Effector memory CD8-positive, alpha-beta T cell (primary cell): Measurements from ENCODE around the gene DOCK9.

Source experiments
- ATAC-seq: fragments of 150-1000 bp; cut with Tn5 transposase; replicated peaks from 2 replicates; pipeline ENCODE4 v1.10.0; 2021; ENCODE audit warnings: mild to moderate bottlenecking, moderate library complexity
- DNase-seq, 3 experiments: peaks; one replicate each; pipeline ENCODE4 v3.0.0; 2021
- H3K27ac Mint-ChIP-seq, 2 donors: one replicate each; pipeline ENCODE4 v1.8.0; 2022; ENCODE audit warnings: mild to moderate bottlenecking in 2 of 2, mixed read lengths in 2 of 2, moderate library complexity in 2 of 2
- H3K27me3 Mint-ChIP-seq, 2 donors: one replicate each; pipeline ENCODE4 v1.8.0; 2022; ENCODE audit warnings: mixed read lengths in 2 of 2
- H3K36me3 Mint-ChIP-seq: one replicate; pipeline ENCODE4 v1.8.0; 2022; ENCODE audit warnings: mild to moderate bottlenecking, moderate library complexity, mixed read lengths; ENCODE audit not compliant: insufficient read depth
- H3K4me1 Mint-ChIP-seq, 2 donors: one replicate each; pipeline ENCODE4 v1.8.0; 2022; ENCODE audit warnings: low read depth in 2 of 2, mixed read lengths in 2 of 2
- H3K4me3 Mint-ChIP-seq, 2 donors: one replicate each; pipeline ENCODE4 v1.8.0; 2022; ENCODE audit warnings: mild to moderate bottlenecking in 2 of 2, mixed read lengths in 2 of 2, moderate library complexity in 2 of 2
- H3K9me3 Mint-ChIP-seq, 2 donors: one replicate each; pipeline ENCODE4 v1.8.0; 2022; ENCODE audit warnings: mixed read lengths in 2 of 2

The DOCK9 gene

DNA sequence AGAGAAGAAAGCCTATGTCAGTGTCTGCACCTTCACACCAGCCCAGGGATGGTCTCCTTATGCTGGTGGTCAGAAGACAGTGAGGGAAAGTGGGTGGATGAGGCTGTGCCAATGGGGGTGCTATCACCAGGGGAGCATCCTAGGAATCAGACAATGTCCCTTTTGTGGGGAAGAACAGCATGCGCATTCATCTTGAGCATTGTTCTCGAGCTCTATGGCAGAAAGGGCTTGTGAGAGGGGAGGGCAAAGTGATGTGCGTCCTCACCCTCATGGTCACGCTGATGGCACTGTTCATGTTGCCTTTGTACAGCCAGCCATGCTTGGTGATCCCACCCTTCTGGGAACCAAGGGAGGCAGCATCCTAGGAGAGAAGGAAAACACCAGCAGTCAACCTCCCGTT, 56.1 kb downstream of the DOCK9 start:
- DNase-seq (no peak), ATAC-seq (no peak)
- H3K4me1 Mint-ChIP-seq = peaks cover 12 to 21% of the 10 kb centered on the region in 2 donors
- no peak overlapping the region for H3K4me3 Mint-ChIP-seq
- H3K9me3 Mint-ChIP-seq = no peaks in the 10 kb centered on the region
- no peaks in the 10 kb centered on the region for H3K27me3 Mint-ChIP-seq
- H3K27ac Mint-ChIP-seq = no peak overlapping the region
- peaks cover 18% of the 10 kb centered on the region for H3K36me3 Mint-ChIP-seq

DNA sequence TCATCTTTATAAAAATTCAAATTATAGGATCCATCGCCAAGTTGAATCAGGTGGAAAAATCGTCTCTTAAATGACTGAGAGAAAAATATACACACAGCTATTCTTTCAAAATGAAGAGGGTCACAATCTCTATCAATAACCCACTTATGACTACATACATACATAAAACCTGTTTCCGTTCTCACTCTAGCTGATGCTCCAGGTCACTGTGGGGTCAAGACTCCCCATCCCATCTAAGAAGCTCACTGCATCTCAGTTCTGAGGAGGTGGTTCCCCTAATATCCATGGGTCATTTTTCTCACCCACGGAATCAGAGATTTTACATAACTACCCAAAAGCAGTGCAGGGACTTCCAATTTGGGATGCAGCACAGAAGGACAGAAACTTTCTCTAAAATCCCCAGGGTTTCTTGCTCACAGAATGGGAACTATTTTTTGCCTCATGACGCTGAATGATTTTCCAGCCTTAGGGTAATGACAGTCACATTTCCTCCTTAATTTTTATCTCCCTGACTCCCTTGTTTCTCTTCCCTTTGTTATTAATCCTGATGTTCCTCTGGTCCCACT, 56.8 kb downstream of the DOCK9 start:
- peak overlapping the region in 1 of 2 donors; percentile 16 for H3K27ac Mint-ChIP-seq
- H3K36me3 Mint-ChIP-seq = peaks cover 19% of the 10 kb centered on the region
- H3K27me3 Mint-ChIP-seq = no peaks in the 10 kb centered on the region
- no peak for DNase-seq
- H3K9me3 Mint-ChIP-seq = no peaks in the 10 kb centered on the region
- no peak for ATAC-seq
- H3K4me3 Mint-ChIP-seq = no peak overlapping the region
- peaks cover 12 to 17% of the 10 kb centered on the region in 2 donors for H3K4me1 Mint-ChIP-seq

DNA sequence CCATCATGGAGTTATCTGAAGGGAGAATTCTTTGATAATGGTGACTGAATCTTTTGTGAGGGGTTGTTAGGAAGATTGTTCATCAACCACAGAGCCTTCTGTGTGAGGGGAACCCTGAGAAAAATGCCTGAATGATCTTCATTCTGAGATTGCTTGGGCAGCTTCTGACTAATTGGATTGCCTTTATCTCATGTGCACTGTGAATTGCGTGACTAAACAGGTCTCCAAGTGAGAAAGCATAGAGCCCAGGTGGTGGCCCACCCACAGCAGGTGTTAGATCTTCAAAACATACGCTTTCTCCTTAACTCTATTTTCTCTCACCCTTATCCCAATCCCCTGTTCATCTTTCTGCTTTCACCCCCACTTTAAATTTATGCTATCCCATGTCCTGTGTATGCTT, 58.3 kb downstream of the DOCK9 start:
- no peak overlapping the region for H3K27ac Mint-ChIP-seq
- ATAC-seq (no peak), DNase-seq (no peak)
- no peaks in the 10 kb centered on the region for H3K27me3 Mint-ChIP-seq
- H3K4me1 Mint-ChIP-seq = peaks cover 12 to 13% of the 10 kb centered on the region in 2 donors
- H3K36me3 Mint-ChIP-seq = peaks cover 13% of the 10 kb centered on the region
- no peak overlapping the region for H3K4me3 Mint-ChIP-seq
- H3K9me3 Mint-ChIP-seq = no peaks in the 10 kb centered on the region

DNA sequence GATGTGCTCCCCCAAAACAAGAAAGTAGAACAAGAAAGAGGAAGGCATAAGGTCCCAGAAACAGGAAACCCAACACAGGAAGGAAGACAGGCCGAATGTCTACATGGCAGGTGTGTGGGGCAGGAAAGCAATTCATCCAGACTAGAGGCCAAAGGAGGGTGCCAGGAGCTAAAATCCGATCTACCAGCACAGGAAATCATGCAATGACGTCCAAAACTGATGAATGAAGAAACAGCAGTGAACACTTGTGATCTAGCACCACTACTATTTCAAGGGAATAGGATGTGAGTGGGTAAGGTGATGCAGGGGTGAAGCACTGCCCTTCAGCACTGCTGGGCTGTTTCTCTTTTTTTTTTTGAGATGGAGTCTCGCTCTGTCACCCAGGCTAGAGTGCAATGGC, 59.1 kb downstream of the DOCK9 start:
- Mint-ChIP-seq H3K9me3 (no peaks in the 10 kb centered on the region), H3K27me3 (no peaks in the 10 kb centered on the region), H3K4me3 (no peak overlapping the region), H3K4me1 (peaks cover 11 to 13% of the 10 kb centered on the region in 2 donors), H3K27ac (peak overlapping the region in 1 of 2 donors; percentile 5), H3K36me3 (peaks cover 11% of the 10 kb centered on the region)
- DNase-seq (no peak), ATAC-seq (peak; percentile 36)

DNA sequence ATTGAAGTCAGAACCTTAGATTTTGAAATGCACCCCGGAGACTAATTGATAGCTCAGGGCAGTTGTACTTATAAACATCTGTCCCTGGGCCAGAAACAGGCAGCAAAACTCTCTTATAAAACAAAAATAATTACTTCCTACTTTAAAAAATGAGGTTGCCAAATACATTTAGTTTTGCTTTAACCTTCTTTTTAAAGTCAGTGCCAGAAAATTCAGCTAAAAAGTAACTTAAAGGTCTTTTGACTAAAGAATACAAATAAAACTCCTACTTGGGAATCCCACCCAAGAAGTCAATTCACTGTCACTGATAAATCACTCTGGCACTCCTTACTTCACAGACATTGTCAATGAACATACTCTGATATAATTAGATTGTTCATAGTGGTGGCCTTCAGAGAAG, 60.7 kb downstream of the DOCK9 start:
- DNase-seq = no peak
- peaks cover 11% of the 10 kb centered on the region for H3K36me3 Mint-ChIP-seq
- H3K27ac Mint-ChIP-seq = no peak overlapping the region
- no peaks in the 10 kb centered on the region for H3K9me3 Mint-ChIP-seq
- peaks cover 11 to 13% of the 10 kb centered on the region in 2 donors for H3K4me1 Mint-ChIP-seq
- H3K27me3 Mint-ChIP-seq = no peaks in the 10 kb centered on the region
- no peak overlapping the region for H3K4me3 Mint-ChIP-seq
- ATAC-seq = no peak

DNA sequence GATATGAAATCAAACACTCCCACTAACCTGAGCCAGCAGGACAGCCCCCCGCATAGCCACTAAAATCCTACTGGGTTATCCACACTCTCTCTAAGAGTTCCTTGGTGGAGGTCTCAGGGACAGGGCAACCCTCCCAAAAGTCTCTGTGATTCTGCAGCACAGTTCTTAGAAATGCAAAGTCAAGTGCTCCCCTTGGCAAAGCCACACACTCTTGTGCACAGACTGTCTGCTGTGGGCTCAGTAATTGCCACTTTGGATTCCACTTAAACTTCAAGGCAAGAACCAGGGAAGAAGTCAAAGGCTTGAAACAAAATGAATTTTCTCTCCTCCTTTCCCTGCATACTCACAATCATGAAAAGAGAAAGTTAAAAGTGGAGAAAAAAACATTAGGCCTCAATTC, 61.5 kb downstream of the DOCK9 start:
- Mint-ChIP-seq H3K27me3 (no peaks in the 10 kb centered on the region), H3K27ac (no peak overlapping the region), H3K36me3 (peaks cover 6% of the 10 kb centered on the region), H3K4me1 (peaks cover 11% of the 10 kb centered on the region in 2 donors), H3K4me3 (no peak overlapping the region), H3K9me3 (no peaks in the 10 kb centered on the region)
- ATAC-seq (no peak), DNase-seq (no peak)

DNA sequence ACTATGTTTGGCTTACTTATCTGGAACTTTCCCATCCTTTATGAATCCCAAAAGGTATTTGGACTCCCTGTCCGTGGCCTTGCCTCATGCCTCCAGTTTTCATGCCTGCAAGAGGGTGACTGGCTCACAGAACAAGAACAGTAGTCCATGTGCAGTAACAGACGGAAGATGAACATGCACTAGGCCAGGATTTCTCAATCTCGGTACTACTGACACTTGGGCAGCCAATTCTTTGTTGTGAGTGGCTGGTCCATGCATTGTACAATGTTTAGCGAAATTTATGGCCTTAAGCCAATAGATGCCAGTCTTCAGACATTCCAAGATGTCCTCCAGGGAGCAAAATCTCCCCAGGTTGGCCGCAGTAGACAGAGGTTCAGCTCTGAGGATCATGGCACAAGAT, 61.9 kb downstream of the DOCK9 start:
- Mint-ChIP-seq H3K4me1 (peaks cover 13% of the 10 kb centered on the region in 2 donors), H3K36me3 (peaks cover 6% of the 10 kb centered on the region), H3K27ac (peak overlapping the region in 1 of 2 donors; percentile 73), H3K9me3 (no peaks in the 10 kb centered on the region), H3K4me3 (no peak overlapping the region), H3K27me3 (no peaks in the 10 kb centered on the region)
- DNase-seq (no peak), ATAC-seq (no peak)

DNA sequence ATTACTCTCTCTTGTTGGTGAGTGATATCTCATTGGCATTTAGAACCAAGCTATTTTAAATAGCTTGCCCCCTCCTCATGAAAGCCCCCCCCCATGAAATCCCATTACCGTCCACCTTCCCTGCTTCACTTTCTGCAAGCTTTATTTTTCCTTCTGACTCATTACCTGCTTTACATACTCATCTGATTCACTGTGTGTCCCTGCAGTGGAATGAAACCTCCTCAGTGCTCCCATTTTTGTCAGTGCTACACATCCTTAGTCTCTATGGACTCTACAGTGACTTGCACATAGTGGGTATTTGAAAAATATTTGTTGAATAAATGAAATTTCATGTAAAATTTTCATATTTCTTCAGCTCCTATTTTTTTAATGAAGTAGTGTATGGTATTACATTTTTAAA, 62.3 kb downstream of the DOCK9 start:
- peak overlapping the region in 1 of 2 donors; percentile 73 for H3K27ac Mint-ChIP-seq
- no peaks in the 10 kb centered on the region for H3K27me3 Mint-ChIP-seq
- H3K36me3 Mint-ChIP-seq = peaks cover 8% of the 10 kb centered on the region
- H3K9me3 Mint-ChIP-seq = no peaks in the 10 kb centered on the region
- peaks cover 17 to 18% of the 10 kb centered on the region in 2 donors for H3K4me1 Mint-ChIP-seq
- no peak for ATAC-seq
- no peak overlapping the region for H3K4me3 Mint-ChIP-seq
- no peak for DNase-seq

DNA sequence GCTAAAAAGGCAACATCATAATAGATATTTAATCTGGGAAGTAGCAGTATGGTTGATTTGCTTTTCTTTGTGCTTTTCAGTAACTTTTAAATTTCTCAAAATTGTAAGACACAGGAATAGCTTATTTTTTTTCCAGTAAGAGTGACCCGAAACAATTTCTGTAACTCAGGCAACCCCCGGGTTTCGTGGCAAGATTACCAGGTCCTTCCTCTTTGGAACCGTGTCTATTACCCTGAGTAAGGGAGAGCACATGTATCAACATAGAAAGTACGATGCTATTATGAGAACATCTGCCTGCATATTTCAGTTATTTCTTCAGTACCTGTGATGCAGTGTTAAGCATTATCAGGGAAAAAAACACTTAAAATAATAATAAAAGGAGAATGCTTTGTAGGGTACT, 64.1 kb downstream of the DOCK9 start:
- Mint-ChIP-seq H3K4me3 (no peak overlapping the region), H3K9me3 (no peaks in the 10 kb centered on the region), H3K27ac (no peak overlapping the region), H3K4me1 (peaks cover 13% of the 10 kb centered on the region in 2 donors), H3K27me3 (no peaks in the 10 kb centered on the region), H3K36me3 (peaks cover 5% of the 10 kb centered on the region)
- no peak for ATAC-seq
- no peak for DNase-seq

DNA sequence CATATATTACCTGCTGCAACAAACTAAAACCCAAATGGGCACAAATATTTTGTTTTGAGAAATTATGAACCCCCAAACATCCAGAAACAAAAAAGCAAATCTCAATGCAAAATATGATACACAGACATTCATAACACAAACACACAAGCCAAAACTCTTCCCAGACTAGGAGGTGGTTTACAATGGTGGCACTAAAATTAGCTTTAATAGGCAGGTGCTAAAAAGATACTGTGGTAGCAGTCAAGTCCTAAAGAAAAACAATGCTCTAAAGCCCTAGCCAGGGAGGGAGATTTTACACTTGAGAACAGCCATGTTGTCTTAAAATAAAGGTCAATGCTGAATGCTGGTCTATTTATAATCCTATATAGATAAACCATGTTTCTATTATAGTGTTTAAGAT, 65.0 kb downstream of the DOCK9 start:
- Mint-ChIP-seq H3K27me3 (no peaks in the 10 kb centered on the region), H3K4me3 (no peak overlapping the region), H3K36me3 (peaks cover 5% of the 10 kb centered on the region), H3K4me1 (peaks cover 9% of the 10 kb centered on the region in 2 donors), H3K27ac (peak overlapping the region in 1 of 2 donors; percentile 8), H3K9me3 (no peaks in the 10 kb centered on the region)
- DNase-seq = no peak
- ATAC-seq = no peak

DNA sequence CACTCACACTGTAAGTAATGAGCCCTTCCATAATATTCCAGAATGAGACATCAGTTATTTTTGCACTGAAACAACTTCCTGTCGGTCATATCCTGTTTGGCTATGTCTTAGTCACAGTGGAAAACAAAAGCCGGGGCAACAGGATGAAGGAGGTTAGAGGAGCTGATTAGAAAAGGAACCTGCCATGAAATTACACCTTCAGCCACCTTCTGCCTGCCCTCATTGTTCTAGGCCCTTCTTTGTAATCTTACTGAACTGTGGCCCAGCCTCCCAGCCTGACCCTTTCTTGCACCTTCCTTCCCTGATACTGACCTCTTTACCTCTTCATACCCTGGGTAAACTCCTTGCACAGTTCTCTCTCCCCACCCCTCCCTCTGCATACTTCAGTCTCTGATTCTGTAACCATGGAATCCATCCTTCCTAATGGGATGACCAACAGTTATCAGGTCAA, 67.3 kb downstream of the DOCK9 start:
- H3K4me1 Mint-ChIP-seq = peaks cover 9% of the 10 kb centered on the region in 2 donors

DNA sequence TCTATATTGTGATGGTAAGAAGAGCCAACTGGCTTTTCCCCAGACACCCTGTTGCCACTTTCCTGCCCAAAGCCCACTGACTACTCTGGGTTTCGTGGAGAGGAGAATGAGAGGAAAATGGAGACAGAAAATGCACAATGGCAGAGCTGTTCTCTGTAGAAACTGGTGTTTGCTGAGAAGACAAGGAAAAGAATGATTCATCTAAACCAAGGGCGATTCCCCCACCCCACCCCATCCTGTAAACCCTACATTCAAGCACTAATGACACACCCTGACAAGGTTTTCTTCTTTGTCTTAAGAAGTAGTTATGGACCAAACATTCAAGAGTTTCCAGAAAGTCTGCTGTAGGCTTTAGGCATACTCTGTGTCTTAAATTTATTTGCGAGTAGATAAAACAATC, 68.8 kb downstream of the DOCK9 start:
- no peak overlapping the region for H3K4me3 Mint-ChIP-seq
- no peak overlapping the region for H3K27ac Mint-ChIP-seq
- H3K4me1 Mint-ChIP-seq = peaks cover 9 to 12% of the 10 kb centered on the region in 2 donors
- H3K36me3 Mint-ChIP-seq = peaks cover 12% of the 10 kb centered on the region
- DNase-seq = no peak
- no peak for ATAC-seq
- no peaks in the 10 kb centered on the region for H3K9me3 Mint-ChIP-seq
- H3K27me3 Mint-ChIP-seq = no peaks in the 10 kb centered on the region

More for the DNA sequence above, 67.3 kb downstream of the DOCK9 start:
- peaks cover 3% of the 10 kb centered on the region for H3K36me3 Mint-ChIP-seq
- ATAC-seq = peak; percentile 62
- H3K27me3 Mint-ChIP-seq = no peaks in the 10 kb centered on the region
- H3K27ac Mint-ChIP-seq = peak overlapping the region; percentile 46 to 69
- no peaks in the 10 kb centered on the region for H3K9me3 Mint-ChIP-seq
- no peak for DNase-seq
- H3K4me3 Mint-ChIP-seq = no peak overlapping the region

DNA sequence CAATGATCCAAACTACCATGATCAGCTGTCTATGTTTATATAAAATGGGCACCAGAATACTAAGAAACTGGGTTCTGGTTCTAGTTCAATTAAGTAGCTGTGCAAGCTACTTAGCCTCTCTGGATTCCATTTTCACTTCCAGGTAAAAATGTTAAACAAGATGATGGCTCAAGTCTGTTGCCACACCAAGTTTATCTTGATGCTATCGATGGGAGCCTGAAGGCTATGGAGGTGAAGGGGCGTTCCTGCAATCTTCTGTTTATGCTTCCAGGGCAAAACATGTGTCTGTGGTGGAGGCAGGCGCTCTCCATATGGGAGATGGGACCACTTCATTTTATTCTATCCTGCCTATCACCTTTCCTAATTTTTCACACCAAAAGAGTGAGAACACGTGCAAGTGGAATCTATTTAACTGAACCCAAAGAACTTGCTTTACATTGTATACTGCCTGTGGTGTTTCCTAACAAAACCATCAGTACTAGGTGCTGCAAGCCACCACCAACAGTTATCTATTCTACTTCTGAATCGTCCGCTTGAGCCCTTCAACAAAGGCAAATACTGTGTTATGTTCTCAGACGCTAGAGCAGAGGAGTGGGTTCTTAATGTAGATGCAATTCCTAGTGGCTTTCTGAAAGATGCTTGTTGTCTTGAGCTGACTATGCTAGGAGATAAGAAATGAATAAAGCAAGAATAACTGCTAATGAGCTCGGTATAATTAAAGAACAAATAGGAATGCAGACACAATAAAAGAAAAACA, 70.9 kb downstream of the DOCK9 start:
- H3K4me1 Mint-ChIP-seq = peaks cover 9 to 12% of the 10 kb centered on the region in 2 donors
- H3K4me3 Mint-ChIP-seq = no peak overlapping the region
- H3K9me3 Mint-ChIP-seq = no peaks in the 10 kb centered on the region
- H3K27ac Mint-ChIP-seq = no peak overlapping the region
- H3K27me3 Mint-ChIP-seq = no peaks in the 10 kb centered on the region
- DNase-seq = no peak
- ATAC-seq = no peak
- peaks cover 18% of the 10 kb centered on the region for H3K36me3 Mint-ChIP-seq

DNA sequence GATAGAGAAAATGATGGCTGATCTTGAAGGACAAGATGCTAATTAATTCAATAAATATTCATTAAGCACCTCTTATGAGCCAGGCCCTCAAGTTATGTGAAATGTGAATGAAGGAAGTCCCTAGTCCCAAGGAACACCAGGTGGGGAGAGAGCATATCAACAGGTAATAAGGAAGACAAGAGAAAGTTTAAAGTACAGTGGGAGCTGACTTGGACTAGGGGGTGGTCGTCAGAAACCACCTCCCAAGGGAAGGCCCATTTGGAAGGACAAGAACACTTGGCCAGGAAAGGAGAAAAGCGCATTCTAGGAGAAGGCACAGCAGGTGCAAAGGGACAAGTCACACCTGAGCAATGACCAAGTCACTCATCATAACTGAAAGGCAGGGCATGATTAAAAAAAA, 72.7 kb downstream of the DOCK9 start:
- Mint-ChIP-seq H3K4me3 (no peak overlapping the region), H3K36me3 (peaks cover 19% of the 10 kb centered on the region), H3K27me3 (no peaks in the 10 kb centered on the region), H3K4me1 (peaks cover 0 to 3% of the 10 kb centered on the region in 2 donors), H3K9me3 (no peaks in the 10 kb centered on the region), H3K27ac (peak overlapping the region; percentile 8 to 14)
- ATAC-seq = no peak
- DNase-seq = no peak
